ENCODE results near the gene FHOD1.
A peak's percentile ranks its signal among the peaks of the same experiment; 100 is the strongest.

FHOD1 gene

DNA sequence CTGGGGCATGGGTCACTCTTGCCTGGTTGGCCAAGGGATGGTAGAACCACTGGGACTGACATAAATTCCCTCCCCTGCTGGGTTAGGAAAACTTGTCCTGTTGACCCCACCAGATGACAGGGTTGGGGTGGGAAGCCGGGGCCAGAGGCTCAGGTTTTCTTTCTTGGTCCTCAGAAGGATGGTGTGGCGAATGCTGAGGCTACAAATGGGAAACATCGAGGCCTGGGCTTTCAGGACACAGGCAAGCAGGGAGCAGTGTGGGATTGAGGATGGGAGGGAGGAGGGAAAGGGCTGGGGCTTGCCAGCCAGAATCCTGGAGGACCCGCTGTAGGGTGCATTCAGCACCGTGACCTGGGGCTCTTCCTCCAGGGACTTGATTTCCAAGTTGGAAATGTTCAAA lies 17.6 kb upstream of the FHOD1 start:
- H3K4me3 ChIP-seq (replicated peaks; ENCODE audit: insufficient read depth, low read length) = no peak overlapping the region
- no peak for TF ChIP-seq SPI1 (IDR thresholded peaks at IDR 0.05; ENCODE audit: borderline replicate concordance, low read depth)
- no peak for DNase-seq (ENCODE audit: low read depth in 1 of 2, low spot score in 1 of 2)
- H3K27ac ChIP-seq (replicated peaks) = no peak overlapping the region
- H3K27me3 ChIP-seq (ENCODE audit: insufficient read depth, poor library complexity, severe bottlenecking) = peaks cover 3% of the 10 kb centered on the region

DNA sequence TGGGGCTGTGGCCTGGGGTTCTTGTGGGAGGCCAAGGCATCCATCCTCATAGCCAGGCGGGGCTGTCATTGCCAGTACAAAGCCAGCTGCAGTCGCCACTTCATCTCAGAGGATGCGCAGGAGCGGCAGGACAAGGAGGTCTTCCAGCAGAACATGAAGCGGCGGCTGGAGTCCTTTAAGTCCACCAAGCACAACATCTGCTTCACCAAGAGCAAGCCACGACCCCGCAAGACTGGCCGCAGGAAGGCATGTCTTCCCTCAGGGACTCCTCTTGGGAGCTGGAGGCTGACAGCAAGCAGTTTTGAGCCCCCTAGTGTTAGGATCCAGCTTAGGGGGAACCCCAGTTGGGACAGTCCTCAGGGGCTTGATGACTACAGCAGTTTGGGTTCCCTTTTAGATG lies 17.0 kb upstream of the FHOD1 start:
- Histone ChIP-seq H3K27me3 (ENCODE audit: insufficient read depth, poor library complexity, severe bottlenecking) (peaks cover 3% of the 10 kb centered on the region), H3K27ac (replicated peaks) (no peak overlapping the region), H3K4me3 (replicated peaks; ENCODE audit: insufficient read depth, low read length) (no peak overlapping the region)
- TF ChIP-seq, protein P1, sequence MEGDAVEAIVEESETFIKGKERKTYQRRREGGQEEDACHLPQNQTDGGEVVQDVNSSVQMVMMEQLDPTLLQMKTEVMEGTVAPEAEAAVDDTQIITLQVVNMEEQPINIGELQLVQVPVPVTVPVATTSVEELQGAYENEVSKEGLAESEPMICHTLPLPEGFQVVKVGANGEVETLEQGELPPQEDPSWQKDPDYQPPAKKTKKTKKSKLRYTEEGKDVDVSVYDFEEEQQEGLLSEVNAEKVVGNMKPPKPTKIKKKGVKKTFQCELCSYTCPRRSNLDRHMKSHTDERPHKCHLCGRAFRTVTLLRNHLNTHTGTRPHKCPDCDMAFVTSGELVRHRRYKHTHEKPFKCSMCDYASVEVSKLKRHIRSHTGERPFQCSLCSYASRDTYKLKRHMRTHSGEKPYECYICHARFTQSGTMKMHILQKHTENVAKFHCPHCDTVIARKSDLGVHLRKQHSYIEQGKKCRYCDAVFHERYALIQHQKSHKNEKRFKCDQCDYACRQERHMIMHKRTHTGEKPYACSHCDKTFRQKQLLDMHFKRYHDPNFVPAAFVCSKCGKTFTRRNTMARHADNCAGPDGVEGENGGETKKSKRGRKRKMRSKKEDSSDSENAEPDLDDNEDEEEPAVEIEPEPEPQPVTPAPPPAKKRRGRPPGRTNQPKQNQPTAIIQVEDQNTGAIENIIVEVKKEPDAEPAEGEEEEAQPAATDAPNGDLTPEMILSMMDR (IDR thresholded peaks at IDR 0.05; ENCODE audit: insufficient read depth, low read length) = no peak
- no peak for TF ChIP-seq SPI1 (IDR thresholded peaks at IDR 0.05; ENCODE audit: borderline replicate concordance, low read depth)
- no peak for DNase-seq (ENCODE audit: low read depth in 1 of 2, low spot score in 1 of 2)

DNA sequence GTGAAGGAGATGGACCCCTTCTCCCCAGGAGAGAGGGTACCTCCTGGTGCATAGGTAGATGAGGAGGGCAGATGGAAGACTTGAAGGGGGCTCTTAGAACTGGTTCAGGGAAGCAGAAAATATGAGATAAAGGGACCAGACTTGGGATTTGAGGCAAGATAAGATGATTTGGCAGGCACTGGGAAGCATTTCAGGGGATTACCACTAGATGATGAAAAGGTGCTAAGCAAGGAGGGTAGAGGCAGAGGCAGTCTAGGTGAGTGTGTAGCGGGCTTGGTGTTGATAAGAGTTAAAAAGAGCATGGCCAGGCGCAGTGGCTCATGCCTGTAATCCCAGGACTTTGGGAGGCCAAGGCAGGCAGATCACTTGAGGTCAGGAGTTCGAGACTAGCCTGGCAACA lies 15.9 kb upstream of the FHOD1 start:
- DNase-seq (ENCODE audit: low read depth in 1 of 2, low spot score in 1 of 2) = no peak
- TF ChIP-seq, protein P2, sequence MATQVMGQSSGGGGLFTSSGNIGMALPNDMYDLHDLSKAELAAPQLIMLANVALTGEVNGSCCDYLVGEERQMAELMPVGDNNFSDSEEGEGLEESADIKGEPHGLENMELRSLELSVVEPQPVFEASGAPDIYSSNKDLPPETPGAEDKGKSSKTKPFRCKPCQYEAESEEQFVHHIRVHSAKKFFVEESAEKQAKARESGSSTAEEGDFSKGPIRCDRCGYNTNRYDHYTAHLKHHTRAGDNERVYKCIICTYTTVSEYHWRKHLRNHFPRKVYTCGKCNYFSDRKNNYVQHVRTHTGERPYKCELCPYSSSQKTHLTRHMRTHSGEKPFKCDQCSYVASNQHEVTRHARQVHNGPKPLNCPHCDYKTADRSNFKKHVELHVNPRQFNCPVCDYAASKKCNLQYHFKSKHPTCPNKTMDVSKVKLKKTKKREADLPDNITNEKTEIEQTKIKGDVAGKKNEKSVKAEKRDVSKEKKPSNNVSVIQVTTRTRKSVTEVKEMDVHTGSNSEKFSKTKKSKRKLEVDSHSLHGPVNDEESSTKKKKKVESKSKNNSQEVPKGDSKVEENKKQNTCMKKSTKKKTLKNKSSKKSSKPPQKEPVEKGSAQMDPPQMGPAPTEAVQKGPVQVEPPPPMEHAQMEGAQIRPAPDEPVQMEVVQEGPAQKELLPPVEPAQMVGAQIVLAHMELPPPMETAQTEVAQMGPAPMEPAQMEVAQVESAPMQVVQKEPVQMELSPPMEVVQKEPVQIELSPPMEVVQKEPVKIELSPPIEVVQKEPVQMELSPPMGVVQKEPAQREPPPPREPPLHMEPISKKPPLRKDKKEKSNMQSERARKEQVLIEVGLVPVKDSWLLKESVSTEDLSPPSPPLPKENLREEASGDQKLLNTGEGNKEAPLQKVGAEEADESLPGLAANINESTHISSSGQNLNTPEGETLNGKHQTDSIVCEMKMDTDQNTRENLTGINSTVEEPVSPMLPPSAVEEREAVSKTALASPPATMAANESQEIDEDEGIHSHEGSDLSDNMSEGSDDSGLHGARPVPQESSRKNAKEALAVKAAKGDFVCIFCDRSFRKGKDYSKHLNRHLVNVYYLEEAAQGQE (IDR thresholded peaks at IDR 0.05; ENCODE audit: insufficient replicate concordance, low read depth) = no peak
- TF ChIP-seq POLR2AphosphoS5 (IDR thresholded peaks at IDR 0.05; ENCODE audit: low read depth) = no peak
- no peak for TF ChIP-seq SPI1 (IDR thresholded peaks at IDR 0.05; ENCODE audit: borderline replicate concordance, low read depth)
- TF ChIP-seq, protein P1 (IDR thresholded peaks at IDR 0.05; ENCODE audit: insufficient read depth, low read length) = no peak
- TF ChIP-seq GABPA (IDR thresholded peaks at IDR 0.05; ENCODE audit: low read depth) = no peak
- Histone ChIP-seq H3K27ac (replicated peaks) (no peak overlapping the region), H3K4me3 (replicated peaks; ENCODE audit: insufficient read depth, low read length) (no peak overlapping the region), H3K27me3 (ENCODE audit: insufficient read depth, poor library complexity, severe bottlenecking) (peaks cover 3% of the 10 kb centered on the region)

DNA sequence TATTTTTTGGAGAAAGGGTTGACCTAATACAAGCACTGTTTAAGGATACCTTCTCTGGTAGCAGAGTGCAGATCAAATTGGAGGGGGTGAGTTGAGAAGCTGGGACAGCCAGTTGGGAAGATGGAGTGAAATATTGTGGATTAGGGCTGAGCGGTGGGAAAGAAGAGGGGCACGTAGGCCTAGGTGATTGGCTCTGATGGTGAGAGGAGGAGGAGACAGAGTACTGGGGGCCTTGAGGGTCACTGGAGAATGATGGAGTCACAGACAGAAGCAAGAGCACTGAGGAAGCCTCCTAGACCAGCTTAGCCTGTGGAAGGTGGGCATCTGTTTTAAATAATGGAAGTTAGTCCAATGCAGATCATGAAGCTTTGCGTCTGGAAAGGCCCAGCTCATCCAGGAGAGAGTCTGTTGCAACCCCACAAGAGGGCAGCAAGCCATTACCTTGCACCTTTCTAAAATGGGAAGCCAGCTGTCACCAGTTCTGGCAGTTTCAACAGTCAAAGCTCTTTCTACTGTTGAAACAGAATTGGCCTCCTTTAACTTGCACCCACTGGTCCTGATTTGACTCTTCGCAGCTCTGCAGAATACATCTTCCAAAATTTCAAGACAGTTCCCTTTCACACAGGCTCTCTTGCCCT lies 13.3 kb upstream of the FHOD1 start:
- TF ChIP-seq SPI1 (IDR thresholded peaks at IDR 0.05; ENCODE audit: borderline replicate concordance, low read depth) (peak; percentile 23; the same call in 1 of the 2 replicates), GABPA (IDR thresholded peaks at IDR 0.05; ENCODE audit: low read depth) (no peak), POLR2AphosphoS5 (IDR thresholded peaks at IDR 0.05; ENCODE audit: low read depth) (no peak)
- TF ChIP-seq, protein P1 (IDR thresholded peaks at IDR 0.05; ENCODE audit: insufficient read depth, low read length) = peak; percentile 70
- TF ChIP-seq, protein P2 (IDR thresholded peaks at IDR 0.05; ENCODE audit: insufficient replicate concordance, low read depth) = no peak
- Histone ChIP-seq H3K27me3 (ENCODE audit: insufficient read depth, poor library complexity, severe bottlenecking) (peaks cover under 1% of the 10 kb centered on the region), H3K4me3 (replicated peaks; ENCODE audit: insufficient read depth, low read length) (no peak overlapping the region), H3K27ac (replicated peaks) (no peak overlapping the region)
- DNase-seq (ENCODE audit: low read depth in 1 of 2, low spot score in 1 of 2) = peak in 1 of 2 experiments; percentile 66

All from HL-60 (cell line).